ENCODE data around the gene C10orf143.
"Not testable (repeated sequence)": the region's sequence is repeated elsewhere in the genome, so short reads cannot be mapped to it uniquely, and the experiment has no call there.

The C10orf143 gene

DNA sequence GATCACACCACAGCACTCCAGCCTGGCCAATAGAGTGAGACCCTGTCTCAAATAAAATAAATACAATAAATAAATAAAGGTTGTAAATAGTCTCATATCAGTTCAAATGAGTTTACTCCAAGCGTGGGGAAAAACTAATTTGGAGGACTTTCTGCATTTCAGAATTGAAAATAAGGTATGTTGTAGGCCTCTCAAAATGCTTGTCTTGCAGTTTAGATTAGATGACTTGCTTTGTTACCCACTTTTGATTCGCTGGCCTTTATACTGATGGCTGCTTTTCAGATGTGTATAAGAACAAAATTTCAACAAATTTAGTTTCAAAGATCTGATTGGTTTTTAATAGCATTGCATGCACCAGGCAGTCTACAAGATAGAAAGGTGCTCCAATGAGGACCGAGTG is 2.2 kb upstream of the C10orf143 start:
- in situ Hi-C loops (cut with MboI; ENCODE audit: low sequenced_read_pairs) = no loop called here

GRCh38 chr10:130111852-130112180 is 1.2 kb upstream of the C10orf143 start:
- in situ Hi-C loops (cut with MboI; ENCODE audit: low sequenced_read_pairs) = no loop called here

DNA sequence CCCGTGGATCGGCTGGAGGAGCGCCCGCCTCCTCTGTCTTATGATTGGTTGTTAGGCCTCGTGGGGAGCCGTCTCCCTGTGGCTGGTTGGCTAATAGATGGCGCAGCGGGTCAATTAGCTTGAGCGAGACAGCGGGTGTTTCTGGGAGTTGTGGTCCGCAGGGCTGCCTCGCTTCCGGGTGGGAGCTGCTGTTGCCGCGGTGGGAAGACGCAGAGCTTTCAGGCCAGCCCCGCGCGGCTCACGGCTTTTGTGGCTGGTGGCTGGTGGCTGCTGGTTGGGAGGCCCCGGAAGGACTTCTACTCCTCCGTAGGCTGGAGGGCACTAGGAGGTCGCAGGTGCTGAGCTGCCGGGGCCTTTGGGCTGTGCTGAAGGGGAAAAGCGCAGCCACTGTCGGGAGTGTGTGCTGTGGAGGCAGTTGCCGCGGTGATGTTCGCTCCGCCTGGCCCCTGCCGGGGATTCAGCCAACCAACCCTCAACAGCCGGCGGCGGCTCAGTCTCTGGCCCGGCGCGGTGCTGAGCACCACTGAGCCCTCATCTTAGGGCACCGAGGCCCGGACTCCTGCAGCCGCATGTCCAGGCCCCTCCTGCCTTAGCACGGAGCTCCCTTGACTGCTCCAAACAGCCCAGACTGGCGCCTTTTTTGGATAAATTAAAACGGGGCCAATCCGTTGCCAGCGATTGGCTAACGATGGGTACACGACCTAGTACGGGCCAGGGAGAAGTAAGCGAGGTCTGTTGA is 652 bp upstream of the C10orf143 start:
- in situ Hi-C loops (cut with MboI; ENCODE audit: low sequenced_read_pairs) = no loop called here

DNA sequence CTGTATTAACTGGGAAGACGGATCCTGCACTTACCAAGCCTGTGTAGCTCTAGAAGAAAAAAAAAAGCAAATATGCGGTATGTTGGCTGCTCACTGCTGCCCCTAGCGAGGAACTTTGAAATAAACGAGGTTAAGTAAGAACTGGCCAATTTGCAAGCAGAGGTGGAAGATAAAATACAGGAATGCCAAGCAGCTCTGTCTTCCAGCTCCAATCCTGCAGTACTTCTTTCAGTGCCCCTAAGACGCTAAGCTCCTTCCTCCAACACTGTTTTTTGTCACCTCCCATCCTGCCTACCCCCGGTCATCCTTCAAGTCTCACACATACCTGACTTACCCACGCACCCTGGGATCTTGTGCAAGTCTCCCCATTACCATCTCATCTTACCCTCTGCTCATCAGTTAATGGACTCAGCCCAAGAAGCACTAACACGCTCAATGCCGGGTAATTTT is 809 bp downstream of the C10orf143 start:
- in situ Hi-C loops (cut with MboI; ENCODE audit: low sequenced_read_pairs) = no loop called here

DNA sequence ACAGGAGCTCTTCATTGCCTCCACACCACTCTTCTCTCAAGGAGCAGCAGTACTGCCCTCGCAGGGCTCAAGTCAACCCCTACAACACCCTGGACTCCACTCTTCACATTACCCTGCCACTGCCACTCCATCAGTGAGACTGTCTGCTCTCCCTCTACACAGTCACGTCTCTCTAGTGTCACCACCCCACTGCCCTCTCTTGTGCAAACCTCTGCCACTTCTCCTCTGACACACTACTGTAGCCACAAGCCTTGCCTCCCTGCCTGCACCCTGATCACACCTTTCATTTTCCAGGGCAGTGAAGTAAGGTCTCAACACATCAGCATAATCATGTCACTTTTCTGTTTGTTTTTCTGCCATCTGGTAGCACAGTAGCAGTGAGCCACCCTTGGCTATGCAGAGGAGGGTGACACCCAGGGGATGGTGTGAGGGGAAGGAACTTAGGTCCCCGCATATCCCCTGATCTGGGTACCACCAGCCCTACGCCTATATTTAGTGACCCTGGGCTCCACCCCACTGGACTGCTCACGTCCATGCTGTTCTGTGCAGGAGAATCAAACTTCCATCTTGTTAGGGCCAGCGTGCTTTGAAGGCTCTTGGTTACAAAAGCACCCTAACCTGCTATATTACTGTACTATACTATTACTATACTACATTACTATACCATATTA is 1.6 kb downstream of the C10orf143 start:
- in situ Hi-C loops (cut with MboI; ENCODE audit: low sequenced_read_pairs) = no loop called here

DNA sequence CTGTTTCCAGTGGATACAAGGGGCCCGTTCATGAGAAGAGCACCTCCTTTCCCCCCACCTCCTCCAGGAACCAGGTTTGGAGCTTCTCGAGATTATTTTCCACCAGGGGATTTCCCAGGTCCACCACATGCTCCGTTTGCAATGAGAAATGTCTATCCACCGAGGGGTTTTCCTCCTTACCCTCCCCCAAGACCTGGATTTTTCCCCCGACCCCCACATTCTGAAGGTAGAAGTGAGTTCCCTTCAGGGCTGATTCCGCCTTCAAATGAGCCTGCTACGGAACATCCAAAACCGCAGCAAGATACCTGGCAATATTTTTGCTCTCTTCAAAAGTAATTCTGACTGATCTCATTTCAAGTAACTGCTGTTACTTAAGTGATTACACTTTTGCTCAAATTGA is 2.5 kb downstream of the C10orf143 start:
- in situ Hi-C loops (cut with MboI; ENCODE audit: low sequenced_read_pairs) = not testable (repeated sequence)

GRCh38 chr10:130105724-130106123 is 4.9 kb downstream of the C10orf143 start:
- in situ Hi-C loops (cut with MboI; ENCODE audit: low sequenced_read_pairs) = no loop called here

DNA sequence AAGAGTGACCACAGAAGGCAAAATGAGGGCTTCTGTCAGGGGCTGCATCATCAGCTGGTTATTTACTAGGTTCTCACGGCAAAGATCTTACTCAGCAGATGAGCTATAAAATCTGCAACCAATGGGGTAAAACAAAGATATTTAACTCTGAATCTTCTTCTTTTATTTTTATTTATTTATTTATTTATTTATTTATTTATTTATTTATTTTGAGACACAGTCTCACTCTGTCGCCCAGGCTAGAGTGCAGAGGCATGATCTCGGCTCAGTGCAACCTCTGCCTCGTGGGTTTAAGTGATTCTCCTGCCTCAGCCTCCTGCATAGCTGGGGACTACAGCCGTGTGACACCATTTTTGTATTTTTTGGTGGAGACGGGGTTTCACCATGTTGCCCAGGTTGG is 11.3 kb downstream of the C10orf143 start:
- in situ Hi-C loops (cut with MboI; ENCODE audit: low sequenced_read_pairs) = no loop called here

GRCh38 chr10:130090565-130090964 is 20.1 kb downstream of the C10orf143 start:
- in situ Hi-C loops (cut with MboI; ENCODE audit: low sequenced_read_pairs) = not testable (repeated sequence)

DNA sequence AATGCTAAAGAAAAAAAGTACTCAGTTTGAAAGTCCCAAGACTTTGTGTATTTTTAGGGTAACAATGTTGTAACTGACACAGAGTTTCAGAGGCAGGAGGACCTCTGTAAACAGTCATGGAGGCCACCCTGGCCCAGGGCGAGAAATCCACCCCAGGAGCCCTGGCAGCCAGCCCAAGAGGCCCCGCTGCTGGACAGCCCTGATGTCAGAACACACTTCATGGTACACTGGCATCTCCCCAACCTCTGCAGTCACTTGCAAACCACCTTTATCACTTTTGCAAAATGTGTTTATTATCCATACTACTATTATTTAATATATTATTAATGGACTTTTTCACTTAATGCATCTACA is 30.2 kb downstream of the C10orf143 start:
- in situ Hi-C loops (cut with MboI; ENCODE audit: low sequenced_read_pairs) = no loop called here

DNA sequence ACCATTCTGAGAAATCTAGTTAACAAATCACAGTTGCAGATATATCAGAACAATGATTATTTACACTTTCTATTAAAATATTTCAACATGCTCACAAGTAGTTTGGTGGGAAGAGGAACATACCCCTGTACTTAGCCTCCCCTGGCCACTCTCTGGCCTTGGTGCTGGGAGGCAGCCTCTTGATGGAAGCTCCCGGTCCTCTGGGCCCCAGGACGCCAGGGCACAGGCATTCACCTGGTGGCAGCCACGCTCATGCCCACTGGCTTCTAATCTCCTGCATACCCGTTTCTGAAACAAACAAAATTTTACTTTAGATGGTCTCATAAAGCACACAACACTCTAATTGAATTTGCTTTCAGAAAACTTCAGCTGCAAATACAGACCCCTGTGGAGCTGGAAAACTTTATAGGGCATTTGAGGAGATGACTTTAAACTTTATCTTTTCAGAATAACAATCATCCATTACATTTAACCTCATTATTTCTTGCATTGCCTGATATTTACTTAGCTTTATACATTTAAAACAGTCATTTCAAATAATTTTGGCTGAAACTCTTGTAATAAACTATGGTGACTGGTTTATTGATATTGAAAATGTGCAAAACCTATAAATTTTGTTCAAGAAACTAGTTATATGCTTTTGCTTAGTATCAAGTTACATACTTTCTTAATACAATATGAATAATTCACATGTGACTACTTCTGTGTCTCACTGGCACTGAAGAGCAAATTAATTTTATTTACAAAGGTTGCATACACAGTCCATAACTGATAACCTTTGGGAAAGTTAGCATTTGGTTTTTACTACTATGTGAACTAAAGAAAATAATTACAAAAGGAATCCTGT is 30.8 kb downstream of the C10orf143 start:
- in situ Hi-C loops (cut with MboI; ENCODE audit: low sequenced_read_pairs) = no loop called here

- in situ Hi-C loops (cut with MboI; ENCODE audit: low sequenced_read_pairs) = no loop called here
Measured at GRCh38 chr10:130078120-130078519, 32.5 kb downstream of the C10orf143 start.

GRCh38 chr10:130076681-130077080 is 33.9 kb downstream of the C10orf143 start:
- in situ Hi-C loops (cut with MboI; ENCODE audit: low sequenced_read_pairs) = no loop called here

DNA sequence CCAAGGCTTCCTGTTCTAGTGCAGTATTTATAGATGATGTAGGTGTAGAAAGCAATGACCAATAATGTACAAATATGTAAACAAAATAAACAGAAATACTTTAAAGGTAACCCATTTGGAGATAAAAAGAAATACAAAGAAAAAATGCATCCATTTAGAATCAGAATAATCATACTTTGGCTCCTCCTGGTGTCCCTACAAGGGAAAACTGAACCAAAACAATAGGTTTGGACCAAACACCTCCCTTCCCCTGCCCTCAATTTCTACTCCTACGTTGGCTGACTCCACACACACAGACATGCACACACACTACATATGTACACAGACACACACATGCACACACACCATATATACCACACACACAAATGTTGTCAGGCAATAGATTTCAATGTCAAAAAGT is 36.0 kb downstream of the C10orf143 start:
- in situ Hi-C loops (cut with MboI; ENCODE audit: low sequenced_read_pairs) = no loop called here

- in situ Hi-C loops (cut with MboI; ENCODE audit: low sequenced_read_pairs) = no loop called here
Measured at GRCh38 chr10:130073912-130074311, 36.7 kb downstream of the C10orf143 start.

GRCh38 chr10:130072247-130072646 is 38.4 kb downstream of the C10orf143 start:
- in situ Hi-C loops (cut with MboI; ENCODE audit: low sequenced_read_pairs) = no loop called here

DNA sequence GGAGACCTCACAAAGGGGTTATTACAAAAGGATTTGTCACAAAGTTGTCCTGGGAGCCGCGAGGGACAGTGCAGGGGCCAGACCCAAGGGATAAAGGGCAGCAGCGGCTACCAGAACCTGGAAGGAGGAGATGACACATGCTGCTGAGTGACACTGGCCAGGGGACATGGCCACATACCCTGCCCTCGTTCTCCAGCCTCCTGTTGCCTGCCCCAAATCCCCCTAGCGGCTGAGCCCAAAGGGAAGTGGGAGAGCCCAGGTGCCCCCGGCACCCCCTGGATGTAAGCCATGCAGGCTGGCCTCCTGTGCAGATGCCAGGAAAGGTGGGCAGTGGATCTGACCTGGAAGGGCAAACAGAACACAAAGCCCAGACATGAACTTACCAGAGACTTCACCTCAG is 42.7 kb downstream of the C10orf143 start:
- in situ Hi-C loops (cut with MboI; ENCODE audit: low sequenced_read_pairs) = no loop called here

DNA sequence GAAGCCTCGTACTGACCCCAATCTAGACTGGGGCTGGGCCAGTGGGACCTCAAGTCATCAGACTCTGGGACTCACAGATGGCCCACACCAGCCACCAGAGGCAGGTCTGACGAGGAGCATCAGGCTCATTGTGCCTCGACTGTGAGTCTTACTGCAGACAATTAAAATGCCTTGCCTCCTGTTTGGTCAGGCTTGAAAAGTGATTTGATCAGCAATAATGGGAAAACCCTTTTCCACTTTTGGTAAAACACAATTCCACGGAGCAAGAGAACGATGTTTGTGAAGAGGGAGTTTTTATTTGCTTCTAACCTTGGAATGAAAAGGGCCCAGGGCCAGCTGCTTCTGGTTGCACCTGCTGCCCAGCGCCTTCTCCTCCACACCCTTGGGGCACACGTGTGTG is 43.9 kb downstream of the C10orf143 start:
- in situ Hi-C loops (cut with MboI; ENCODE audit: low sequenced_read_pairs) = no loop called here

DNA sequence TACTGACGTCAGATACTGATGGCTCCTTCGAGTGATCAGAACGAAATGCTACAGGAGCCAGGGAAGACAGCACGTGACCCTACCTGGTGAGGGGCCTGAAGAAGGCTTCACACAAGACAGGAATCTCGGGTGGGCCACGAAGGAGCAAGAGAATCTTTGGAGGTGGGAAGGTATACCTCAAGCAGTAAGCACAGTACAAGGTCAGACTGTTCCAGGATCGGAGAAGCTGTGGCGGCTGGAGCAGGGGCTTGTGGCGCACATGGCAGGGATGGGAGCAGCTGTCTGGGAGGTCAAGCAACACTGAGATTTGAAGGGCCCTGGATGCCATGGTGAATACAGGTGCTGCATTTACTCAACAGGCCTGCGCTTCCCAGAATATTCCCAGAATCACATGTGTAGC is 45.4 kb downstream of the C10orf143 start:
- in situ Hi-C loops (cut with MboI; ENCODE audit: low sequenced_read_pairs) = no loop called here

DNA sequence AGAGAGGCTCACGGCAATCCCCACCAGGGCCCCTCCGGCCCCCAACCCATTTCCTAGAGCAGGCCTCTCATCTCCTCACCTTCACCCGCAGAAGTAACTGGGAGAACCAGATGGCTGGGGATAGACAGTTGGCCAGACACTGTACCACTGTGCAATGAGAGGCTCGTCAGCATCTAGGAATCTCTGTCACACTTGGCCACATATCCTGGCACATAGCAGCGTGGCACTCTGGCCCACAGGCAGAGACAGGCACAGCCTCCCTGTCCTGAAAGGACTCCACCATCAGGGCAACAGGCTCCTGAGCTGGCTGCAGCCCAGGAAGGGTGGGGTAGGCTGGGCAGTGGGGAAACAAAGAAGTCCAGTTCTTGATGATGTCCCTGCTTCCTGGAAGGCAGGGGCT is 45.8 kb downstream of the C10orf143 start:
- in situ Hi-C loops (cut with MboI; ENCODE audit: low sequenced_read_pairs) = no loop called here

DNA sequence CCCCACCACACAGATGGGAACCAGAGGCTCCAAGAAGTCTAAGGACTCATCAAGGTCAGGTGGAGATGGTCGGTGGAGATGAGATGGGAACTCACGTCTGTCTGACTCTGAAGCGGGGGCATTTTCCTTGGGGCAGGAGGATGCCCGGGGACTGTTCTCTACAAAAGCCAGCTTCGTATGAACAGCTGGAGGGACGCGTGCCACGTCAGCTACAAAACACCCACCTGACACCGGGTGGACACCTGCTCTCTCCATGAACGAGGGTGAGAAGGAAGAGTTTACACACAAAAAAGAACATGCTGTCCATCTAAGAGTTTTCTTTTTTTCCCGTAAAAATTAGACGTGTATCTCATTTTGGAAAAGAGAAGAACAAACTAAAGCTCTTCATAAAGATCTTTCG is 47.7 kb downstream of the C10orf143 start:
- in situ Hi-C loops (cut with MboI; ENCODE audit: low sequenced_read_pairs) = no loop called here

GRCh38 chr10:130062201-130062600 is 48.4 kb downstream of the C10orf143 start:
- in situ Hi-C loops (cut with MboI; ENCODE audit: low sequenced_read_pairs) = no loop called here
